ENCODE data around the gene CRYBB1.

The CRYBB1 gene

DNA sequence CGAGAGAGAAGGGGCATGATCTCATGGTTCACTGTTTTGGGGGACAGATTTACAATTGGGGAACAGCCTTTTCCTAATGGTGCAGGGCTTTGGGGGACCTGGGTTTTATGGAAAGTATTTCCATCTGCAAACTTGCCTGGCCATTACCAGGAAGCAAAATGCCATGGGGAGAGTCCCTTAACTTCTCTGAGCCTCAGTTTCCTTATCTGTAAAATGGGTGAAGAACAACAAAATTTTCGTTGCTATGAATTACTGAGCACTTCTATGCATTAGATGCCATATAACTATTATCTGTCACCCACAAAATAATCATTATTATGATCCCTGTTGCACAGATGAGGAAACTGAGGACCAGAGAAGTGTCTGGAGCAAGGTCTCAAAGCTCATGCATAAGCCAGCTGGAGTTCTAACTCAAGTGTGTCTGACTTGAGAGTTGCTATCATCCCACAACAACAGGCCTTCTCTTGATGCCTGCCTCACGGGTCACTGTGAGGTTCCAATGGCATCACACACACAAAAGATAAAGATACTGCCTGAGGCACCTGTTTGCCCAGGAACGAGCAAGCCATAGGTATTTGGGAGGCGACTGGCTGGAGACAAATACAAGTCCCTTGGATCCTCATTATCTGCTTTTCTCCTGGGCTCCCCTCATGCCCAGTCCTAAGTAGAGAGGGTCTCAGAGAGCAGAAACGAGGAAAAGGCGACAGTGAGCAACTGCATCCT is 43.7 kb downstream of the CRYBB1 start:
- DNase-seq, result no peak

DNA sequence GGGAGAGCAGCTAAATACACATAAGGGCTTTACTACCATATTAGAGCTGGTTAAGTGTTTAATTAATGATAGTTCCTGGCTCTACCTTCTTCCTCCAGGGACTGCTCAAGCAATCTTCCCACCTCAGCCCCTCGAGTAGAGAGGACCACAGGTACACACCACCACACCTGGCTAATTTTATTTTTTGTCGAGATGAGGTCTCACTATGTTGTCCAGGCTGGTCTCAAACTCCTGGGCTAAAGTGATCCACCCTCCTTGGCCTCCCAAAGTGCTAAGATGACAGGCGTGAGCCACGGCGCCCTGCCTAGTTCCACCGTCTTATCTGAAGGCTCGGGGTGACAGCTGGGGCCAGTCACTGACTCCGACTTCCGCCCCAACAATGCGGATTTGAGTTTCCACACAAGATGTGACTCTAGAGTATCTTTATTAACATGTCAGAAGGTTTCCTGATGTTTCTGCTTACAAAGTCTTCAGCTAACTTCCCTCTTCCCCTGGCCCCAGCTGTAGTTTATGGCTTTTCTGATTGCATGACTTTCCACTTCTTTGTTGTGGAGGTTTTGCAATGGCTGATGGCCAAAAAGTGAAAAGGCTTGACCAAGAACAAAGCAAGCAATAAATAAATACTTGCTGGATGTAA is 44.7 kb downstream of the CRYBB1 start:
- DNase-seq, result no peak

DNA sequence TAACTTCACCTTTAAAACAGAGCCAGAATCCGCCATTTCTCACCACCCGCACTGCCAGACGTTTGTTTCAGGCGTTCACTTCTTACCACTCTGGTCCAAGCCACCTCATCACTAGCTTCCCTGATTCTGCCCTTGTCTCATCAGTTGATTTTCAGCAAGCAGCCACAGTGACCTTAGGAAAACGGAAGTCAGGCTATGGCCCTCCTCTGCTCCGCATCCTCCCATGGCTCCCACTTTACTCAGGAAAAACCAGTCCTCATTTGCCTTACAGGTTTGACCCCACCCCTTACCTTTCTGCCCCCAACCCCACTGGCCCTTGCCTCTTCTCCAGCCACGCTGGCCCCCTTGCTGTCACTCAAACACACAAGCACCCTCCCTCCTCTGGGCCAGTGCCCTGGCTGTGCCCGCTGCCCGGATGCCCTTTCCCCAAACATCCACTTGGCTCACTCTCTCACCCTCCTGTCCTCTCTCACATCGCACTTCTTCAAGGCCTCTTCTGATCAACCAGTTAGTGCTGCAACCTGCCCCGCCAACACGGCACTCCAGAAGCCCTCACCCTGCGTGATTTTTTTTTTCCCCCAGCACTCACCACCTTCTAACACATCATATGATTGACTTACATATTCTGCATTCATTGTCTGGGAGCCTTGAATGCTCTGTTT is 46.8 kb downstream of the CRYBB1 start:
- DNase-seq, result no peak

DNA sequence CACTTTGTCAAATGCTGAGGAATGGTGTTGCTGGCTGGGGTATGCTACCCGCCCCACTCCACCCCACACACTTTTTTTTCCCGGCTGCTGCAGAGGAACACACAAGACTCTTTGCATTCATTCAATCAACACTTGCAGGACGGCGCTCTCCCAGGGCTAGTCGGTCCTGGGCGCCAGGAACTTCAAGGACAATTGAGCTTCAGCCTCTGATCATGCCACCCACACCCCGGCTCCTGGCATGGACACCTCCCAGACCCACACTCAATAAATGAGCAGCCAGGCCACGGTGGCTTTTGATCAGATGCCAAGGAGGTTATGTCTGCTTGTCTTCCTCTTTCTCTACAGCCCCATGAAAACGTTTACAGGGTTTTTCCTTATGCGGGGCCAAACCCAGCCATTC is 47.7 kb downstream of the CRYBB1 start:
- no peak for DNase-seq

DNA sequence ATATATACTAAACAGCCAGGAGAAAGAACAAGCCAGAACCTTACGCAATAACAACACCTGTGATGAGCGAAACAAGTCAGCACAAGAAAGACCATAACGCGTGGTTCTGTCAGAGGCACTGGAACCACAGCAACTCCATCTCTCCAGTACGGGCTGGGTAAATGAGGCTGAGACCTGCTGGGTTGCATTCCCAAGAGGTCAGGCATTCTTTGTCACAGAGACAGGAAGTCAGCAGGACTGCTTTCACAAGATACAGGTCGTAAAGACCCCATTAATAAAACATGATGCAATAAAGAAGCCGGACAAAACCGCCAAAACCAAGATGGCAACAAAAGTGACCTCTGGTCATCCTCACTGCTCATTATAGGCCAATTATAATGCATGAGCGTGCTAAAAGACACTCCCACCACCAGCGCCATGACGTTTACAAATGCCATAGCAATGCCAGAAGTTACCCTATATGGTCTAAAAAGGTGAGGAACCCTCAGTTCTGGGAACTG is 49.6 kb downstream of the CRYBB1 start:
- DNase-seq, result no peak

DNA sequence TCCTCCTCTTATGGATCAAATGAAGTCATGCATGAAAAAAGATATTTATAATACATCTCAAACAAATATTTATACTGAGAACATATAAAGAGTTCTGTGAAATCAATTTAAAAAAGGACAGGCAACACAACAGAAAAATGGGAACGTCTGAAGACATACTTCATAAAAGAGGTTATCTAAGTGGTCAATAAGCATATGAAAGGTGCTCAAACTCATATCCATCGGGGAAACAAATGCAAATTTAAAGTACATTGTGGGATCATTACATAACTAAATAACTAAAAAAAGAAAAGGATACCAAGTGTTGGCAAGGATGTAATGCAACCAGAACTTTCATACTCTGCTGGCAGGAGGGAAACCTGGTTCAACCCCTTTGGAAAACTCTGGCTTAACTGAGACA is 50.2 kb downstream of the CRYBB1 start:
- no peak for DNase-seq

DNA sequence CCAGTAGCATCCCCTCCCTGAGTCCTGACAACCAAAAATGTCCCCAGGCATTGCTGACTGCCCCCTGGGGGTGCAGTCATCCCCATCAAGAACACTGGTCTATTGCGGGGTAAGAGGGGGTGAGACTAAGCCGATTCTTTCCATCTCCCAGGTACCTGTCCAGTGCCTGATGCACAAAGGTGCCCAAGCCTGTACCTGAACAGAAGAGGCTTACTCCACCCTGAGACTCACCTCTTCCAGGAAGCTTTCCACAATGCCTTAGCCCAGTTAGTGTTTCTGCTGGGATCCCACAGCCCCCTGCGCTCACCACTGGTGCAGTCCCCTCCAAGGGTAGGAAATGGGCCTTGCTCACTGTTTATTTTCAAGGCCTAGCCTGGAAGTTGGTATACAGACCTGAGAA is 50.8 kb downstream of the CRYBB1 start:
- no peak for DNase-seq

DNA sequence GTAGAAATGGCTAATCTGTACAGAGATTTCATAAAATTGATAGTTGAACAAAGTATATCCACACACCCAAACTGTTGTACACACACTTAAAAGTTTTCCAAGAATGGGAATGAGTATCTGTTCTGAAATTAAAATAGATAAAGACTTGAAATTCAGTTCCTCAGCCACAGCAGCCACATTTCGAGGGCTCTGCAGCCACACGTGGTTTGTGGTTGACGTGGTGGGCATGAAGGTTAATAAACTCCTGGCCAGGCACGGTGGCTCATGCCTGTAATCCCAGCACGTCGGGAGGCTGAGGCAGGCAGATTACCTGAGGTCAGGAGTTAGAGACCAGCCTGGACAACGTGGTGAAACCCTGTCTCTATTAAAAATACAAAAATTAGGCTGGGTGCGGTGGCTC is 51.9 kb downstream of the CRYBB1 start:
- no peak for DNase-seq

DNA sequence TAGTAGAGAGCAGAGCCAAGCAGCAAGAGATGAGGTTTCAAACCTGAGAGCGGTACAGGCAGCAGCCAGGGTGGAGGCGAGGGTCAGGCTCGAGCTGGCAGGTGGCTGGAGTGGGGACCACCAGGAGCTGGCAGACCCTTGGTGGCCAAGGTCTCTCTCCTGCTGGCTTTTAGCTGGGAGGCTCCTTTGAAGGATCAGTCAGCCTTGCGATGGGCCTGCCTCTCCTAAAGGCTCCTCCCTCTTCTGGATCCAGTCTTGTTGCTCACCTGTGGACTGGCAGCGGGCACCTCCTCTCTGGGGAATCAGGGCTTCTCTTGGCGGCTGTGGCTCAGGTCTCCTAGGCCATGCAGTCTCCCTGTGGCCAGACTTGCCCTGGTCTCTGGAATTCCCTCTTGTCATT is 52.6 kb downstream of the CRYBB1 start:
- DNase-seq, result no peak

DNA sequence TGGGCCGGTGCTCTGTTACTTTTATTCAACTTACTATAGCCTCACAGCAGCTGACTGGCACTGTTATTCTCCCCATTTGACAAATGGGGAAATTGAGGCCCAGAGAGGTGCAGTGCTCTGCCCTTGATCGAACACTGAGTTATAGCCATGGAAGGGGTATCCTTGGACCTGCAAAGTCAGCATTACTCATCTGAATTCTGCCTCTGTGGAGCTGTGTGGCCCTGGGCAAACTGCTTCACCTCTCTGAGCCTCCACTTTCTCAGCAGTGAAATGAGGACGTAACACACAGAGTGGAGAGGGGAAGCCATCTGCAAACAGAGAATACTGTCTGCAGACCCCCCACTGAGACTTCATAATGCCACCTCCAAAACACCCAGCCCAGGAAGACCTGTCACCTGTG is 53.2 kb downstream of the CRYBB1 start:
- DNase-seq, result no peak

DNA sequence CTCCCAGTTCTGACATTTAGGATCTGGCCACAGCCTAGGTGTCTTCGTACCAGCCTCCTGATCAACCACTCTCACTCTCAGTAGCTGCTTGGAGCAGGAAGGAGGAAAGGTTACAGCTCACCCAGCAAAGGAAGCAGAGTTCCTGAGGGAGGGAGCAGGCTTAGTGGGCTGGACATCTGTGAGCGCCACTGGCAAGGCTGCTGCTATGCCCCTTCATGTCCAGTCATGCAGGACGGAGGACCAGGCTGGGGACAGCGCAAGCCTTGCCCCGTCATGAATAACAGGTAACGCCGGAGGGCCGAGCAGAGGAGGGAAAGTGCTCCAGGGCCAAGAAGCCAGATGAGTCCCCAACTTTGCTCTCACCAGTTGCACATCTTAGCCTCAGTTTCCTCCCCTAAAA is 53.6 kb downstream of the CRYBB1 start:
- DNase-seq, result no peak

DNA sequence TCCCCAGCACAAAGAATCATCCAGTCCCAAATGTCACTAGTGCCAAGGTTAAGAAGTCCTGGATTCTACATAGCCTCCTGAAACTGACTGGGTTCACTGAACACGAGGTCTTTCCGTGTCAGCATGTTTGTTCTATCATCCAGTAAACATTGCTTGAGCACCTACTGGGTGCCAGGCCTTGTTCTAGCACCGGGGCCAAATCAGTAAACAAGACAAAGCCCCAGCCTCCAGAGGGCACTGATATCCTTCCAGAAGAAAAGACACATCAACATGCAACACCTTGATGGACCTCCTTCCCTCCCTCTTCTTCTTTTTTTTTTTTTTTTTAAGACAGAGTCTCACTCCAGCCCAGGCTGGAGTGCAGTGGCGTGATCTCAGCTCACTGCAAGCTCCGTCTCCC is 54.8 kb downstream of the CRYBB1 start:
- DNase-seq, result peak; percentile 16

DNA sequence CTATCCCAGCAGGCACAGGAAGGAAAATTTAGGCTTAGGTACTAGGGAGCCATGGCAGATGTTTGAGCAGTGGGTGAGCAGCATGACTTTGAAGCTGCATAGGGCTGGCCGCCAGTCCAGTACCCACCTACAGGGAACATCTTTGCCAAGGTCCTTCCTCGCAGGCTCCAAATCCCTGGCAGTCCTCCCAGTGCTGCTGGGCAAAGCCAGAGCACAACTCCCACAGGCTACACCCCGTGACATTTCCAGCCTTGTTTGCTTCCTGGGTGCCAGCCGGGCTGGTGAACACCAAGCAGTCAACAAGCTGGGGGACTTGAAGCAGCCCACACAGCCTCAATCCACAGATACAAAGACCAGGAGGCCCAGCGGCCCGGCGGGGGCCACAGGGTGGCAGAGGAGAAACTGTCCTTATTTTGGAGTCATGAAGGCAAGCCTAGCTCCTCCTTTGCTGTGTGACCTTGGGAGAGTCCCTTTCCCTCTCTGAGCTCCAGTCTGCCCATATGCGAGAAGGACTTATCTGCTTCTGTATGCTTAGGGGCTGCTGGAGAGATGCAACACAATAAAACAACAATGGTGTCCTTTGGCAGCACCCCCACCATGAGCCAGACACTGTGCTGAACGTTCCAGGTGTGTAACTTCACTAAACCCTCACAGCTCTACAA is 55.9 kb downstream of the CRYBB1 start:
- no peak for DNase-seq

DNA sequence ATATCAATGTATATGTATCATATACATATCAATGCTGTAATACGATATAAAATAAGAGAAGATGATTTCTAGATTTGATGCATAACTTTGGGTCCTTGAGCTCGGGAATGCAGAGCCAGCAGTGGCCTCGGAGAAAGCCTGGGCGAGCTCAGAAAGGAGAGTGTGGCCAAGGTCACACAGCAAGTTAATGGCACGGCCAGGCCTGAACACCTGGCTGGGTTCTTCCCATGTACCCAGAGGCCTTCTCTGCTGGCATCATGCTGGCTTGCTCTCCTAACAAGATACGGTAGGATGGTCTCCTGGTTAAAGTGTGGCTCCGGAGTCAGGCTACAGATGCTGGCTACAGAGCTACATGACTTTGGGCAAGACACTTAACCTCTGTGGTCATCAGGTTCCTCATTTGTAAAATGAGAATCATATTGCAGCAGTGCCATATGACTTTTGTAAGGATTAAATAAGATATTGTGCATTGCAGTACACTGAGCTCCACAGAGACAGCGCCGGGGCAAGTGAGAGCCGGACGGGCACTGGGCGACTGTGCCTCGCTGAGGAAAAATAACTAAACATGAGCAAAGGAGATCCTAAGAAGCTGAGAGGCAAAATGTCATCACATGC is 57.8 kb downstream of the CRYBB1 start:
- no peak for DNase-seq

DNA sequence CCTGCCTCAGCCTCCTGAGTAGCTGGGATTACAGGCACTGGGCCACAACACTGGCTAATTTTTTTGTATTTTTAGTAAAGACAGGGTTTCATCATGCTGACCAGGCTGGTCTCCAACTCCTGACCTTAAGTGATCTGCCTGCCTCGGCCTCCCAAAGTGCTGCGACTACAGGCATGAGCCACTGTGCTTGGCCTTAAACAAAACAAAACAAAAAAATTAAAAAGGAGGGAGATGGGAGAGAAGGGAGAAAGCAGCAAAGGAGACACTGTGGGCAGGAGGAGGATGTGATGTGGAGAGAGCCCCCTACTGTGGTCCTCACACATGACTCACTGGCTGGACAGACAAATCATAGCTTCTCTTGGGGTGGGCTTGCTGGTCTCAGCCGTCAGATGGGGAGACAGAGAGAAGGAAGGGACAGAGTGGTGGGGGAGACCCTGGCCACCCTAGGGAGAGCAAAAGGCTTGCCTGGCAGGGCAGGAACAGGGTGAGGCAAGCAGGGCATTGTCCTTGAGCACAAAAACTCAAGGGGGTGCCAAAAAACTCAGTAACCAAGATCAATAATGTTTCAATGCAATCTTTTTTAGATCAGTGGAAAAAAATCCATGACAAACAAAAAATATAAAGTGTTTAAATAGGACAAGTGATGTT is 59.5 kb downstream of the CRYBB1 start:
- no peak for DNase-seq

DNA sequence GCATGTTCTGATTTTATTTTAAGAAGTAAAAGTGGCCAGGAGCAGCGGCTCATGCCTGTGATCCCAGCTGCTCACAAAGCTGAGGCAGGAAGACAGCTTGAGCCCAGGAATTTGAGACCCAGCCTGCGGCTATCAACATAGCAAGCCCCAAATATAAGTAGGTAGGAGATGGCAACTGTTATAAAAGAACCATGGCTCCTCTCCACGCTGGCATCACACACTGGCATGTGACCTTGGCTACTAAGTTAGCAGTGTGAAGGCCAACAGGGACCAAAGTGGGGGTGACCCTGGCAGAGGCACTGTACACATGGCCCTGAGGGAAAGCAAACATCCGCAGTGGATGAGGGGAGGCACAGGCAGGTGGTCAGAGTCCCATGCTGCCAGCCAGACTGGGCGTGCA is 60.9 kb downstream of the CRYBB1 start:
- no peak for DNase-seq

DNA sequence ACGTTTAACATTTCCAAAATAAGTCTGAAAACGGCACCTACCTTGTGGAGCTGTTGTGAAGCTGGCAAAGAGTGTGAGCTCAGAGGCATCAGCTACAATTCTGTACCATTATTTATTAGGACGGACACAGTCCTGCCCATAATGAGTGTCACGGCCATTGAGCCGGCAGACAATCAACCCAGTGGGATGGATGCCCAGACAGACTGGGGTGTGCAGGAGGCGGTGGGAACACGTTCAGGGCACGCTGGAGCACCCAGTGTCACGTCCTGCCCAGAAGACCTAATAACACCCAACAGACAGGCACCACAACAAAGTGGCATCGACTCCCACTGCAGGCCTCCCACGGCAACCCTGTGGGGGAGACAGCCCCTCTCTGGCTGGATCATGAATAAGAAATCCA is 62.3 kb downstream of the CRYBB1 start:
- DNase-seq, result no peak

DNA sequence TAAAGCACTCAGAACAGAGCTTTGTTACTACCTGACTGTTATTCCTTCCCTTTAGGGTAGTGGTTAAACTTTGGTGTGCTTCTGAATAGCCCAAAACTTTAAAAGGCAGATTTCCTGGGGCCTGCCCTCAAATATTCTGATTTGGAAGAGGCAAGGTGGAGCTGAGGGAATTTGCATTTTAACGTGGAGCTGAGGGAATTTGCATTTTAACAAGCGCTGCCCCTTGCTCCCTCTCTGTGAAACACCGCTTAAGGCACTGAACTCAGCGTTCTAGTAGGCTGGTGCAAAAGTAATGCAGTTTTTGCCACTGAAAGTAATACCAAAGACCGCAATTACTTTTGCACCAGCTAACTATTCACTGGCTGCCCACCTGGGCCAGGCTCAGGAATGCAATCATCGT is 62.9 kb downstream of the CRYBB1 start:
- no peak for DNase-seq

DNA sequence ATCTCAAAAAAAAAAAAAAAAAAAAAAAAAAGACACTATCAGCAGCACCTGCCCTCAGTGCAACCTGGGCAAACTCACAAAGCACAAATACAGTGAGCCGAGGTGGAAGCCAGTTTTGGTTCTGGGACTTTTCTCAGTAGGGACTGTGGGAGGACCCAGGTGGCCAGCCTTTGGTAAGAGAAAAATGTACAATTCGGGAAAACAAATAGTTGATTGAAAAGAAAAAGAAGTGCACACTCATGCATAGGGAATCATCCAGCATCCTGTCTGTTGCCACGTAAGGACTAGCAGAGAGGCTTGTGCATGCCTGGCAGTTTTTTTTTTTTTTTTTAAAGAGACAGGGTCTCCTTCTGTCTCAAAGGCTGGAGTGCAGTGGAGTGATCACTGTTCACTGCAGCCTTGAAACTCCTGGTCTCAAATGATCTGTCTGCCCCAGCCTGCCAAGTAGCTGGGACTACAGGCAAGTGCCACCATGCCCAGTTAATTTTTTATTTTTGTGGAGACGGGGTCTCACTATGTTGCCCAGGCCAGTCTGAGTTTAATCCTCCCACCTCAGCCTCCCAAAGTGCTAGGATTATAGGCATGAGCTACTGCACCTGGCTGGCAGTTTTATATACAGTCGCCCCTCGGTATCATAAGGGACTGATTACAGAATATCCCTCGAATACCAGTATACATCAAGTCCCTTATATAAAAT is 64.6 kb downstream of the CRYBB1 start:
- peak; percentile 71 for DNase-seq

DNA sequence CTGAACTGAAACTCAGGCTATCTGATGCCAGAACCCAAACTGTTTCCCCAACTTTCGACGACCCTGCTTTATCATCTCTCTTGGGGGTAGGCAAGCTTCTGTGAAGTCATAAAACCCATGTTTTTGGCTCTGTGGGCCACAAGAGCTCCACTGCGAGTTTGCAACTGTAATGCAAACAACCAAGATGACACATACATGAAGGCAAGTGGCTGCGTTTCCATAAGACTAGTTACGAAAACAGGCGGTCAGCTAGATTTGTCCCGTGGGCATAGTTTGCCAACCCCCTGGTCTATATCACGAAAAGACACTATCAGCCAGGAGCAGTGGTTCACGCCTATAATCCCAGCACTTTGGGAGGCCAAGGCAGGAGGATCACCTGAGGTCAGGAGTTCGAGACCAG is 65.4 kb downstream of the CRYBB1 start:
- no peak for DNase-seq

DNA sequence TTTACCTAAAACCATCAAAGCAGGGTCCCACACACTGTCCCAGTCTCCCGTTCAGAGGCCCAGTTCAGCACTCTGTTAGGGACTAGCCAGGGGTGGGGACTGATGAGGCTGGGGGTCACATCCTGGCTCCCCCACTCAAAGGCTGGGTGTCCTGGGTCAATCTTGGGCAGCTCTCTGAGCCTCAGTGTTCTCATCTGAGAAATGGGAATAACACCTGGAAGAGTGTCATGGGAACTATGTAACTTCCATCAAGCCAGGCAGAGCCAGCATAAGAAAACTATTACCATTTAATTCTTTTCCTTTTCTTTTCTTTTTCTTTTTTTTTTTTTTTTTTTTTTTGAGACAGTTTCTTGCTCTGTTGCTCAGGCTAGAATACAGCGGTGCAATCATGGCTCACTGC is 66.3 kb downstream of the CRYBB1 start:
- DNase-seq, result no peak

DNA sequence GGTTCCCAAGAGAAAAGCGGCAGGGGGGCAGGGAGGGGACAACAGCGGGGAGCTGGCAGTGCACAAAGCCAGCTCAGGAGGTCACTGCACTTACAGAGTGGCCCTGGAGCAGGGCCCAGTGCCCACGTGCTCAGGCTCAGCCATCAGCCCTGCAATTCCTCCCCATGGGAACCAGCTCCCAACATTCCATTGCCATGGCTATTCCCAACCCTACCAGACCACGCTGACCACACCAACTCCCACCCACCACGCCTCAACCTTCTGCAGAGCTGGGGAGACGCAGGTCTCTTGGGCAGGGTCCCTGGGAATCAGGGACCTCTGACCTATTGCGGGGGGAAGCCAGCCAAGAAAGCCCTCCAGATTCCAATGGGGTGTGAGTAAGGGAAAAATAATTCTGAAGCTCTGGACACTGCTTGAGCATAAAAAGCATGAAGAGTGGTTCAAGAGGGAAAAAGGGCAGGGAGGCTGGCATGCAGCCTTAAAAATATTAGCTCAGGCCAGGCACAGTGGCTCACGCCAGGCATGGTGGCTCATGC is 67.3 kb downstream of the CRYBB1 start:
- no peak for DNase-seq
